Skeletal muscle tissue (tissue), 4 donors: ENCODE data around the gene KLC1. TPM values are rescaled to one million over a fixed set of nuclear protein-coding genes. Genes with fewer than 3 reads are reported as not detected.
"Not testable (repeated sequence)": the region's sequence is repeated elsewhere in the genome, so short reads cannot be mapped to it uniquely, and the experiment has no call there.

Experiments
- H3K27ac ChIP-seq: one replicate; pipeline ENCODE4 v1.7.0; 2013; ENCODE audit warnings: mild to moderate bottlenecking, low read depth, low read length, inconsistent platforms
- H3K27me3 ChIP-seq, 3 donors: one replicate each; pipeline ENCODE4 v1.7.0; 2013; ENCODE audit warnings: low read length in 3 of 3; ENCODE audit not compliant: control insufficient read depth in 3 of 3, insufficient read depth in 3 of 3
- H3K36me3 ChIP-seq, 3 donors: one replicate each; pipeline ENCODE4 v1.7.0; 2013; ENCODE audit warnings: low read length in 3 of 3; ENCODE audit not compliant: control insufficient read depth in 3 of 3, insufficient read depth in 3 of 3
- H3K4me1 ChIP-seq, 3 donors: one replicate each; pipeline ENCODE4 v1.7.0; 2013; ENCODE audit warnings: low read length in 3 of 3, mild to moderate bottlenecking in 3 of 3; ENCODE audit not compliant: control insufficient read depth in 3 of 3, insufficient read depth in 3 of 3
- H3K4me3 ChIP-seq, 3 donors: one replicate each; pipeline ENCODE4 v1.7.0; 2013; ENCODE audit warnings: low read length in 3 of 3
- H3K9ac ChIP-seq, 3 donors: one replicate each; pipeline ENCODE4 v1.7.0; 2013; ENCODE audit warnings: low read length in 3 of 3, mild to moderate bottlenecking in 3 of 3, moderate library complexity in 2 of 3, low read depth in 1 of 3
- H3K9me3 ChIP-seq, 3 donors: one replicate each; pipeline ENCODE4 v1.7.0; 2013; ENCODE audit warnings: low read length in 3 of 3; ENCODE audit not compliant: control insufficient read depth in 3 of 3
- total RNA-seq: library from RNA; depleted of rRNA; stranded (reverse); fragments of >200 nt; gene quantifications from one replicate; pipeline ENCODE4 v1.2.3, GENCODE V29; 2014
- donor health status: Osteomylitis.

Gene KLC1
- total RNA-seq, 1 donor from 2014 or later, result 103 TPM

DNA sequence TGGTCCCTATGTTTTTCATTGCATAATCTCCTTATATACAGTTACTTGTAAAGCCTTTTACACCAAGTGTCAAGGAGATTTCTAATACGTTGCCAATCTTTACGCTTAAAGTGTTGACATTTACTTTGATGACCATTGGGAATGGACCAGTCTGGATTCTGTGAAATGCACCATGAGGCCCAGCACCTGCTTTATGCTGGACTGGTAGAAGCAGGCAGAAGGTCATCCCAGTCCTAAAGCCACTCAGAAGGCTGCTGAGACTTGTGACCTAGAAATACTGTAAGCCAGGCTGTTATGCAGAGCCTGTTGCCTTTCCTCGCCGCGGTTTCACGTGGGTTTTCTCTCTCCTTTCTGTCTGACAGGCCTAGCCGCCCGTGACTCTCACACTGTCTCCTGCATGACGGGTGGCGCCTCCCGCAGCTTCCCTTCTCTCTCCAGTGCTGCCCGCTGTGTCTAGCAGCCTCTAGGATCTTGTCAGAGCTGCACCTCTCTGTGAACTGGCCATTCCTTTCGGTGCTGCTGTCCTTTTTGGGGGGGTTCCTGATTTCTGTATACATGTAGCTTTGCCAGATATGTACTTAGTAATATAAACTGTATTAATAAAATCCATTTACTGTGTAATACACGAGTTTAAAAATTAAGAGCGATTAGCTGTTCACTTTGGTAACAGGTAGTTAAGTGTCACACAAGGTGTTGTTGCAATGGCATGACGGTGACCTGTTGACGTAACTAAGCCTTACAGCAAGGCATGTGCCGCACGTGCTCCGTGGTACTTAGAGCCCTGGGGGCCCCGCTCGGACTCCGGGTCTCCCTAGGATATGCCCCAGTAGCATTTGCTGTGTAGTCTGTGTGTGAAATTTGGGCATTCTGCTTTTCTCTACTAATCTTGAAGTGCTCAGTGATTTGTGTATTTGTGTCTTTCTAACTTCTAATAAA lies 56.5 kb downstream of the KLC1 start:
- H3K4me3 ChIP-seq, result no peak overlapping the region
- no peaks in the 10 kb centered on the region for H3K9me3 ChIP-seq
- peaks cover 41 to 65% (median 49%) of the 10 kb centered on the region in 3 donors for H3K36me3 ChIP-seq
- H3K4me1 ChIP-seq, result peaks cover 21 to 24% (median 23%) of the 10 kb centered on the region in 3 donors
- peak overlapping the region in 1 of 3 donors; percentile 43 for H3K9ac ChIP-seq
- peak overlapping the region; percentile 46 for H3K27ac ChIP-seq
- H3K27me3 ChIP-seq, result no peaks in the 10 kb centered on the region

- Histone ChIP-seq H3K4me1 (peaks cover 21 to 24% (median 24%) of the 10 kb centered on the region in 3 donors), H3K27ac (no peak overlapping the region), H3K36me3 (peaks cover 33 to 59% (median 41%) of the 10 kb centered on the region in 3 donors), H3K9ac (no peak overlapping the region), H3K9me3 (no peaks in the 10 kb centered on the region), H3K4me3 (no peak overlapping the region), H3K27me3 (no peaks in the 10 kb centered on the region)
Observed at GRCh38 chr14:103686831-103687485, 57.9 kb downstream of the KLC1 start.

DNA sequence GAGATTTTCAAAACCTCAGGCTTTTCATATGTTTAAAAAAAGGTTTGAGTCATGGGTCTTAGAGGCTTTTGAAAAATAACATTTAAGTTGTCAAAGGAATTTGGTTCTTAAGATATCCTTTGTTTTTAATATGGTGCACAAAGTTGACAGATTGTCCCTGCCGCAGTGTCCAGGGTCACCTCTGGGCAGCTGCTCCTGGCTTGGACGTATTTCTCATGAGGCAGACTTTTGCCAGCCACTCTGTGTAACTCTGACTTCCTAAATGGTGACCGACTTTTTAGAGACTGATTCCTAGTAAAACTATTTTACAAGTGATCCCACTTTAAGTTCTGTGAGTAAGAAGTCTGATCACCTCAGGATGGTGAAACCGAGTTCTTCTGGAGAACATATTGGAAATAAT lies 58.7 kb downstream of the KLC1 start:
- Histone ChIP-seq H3K9ac (no peak overlapping the region), H3K27me3 (no peaks in the 10 kb centered on the region), H3K4me1 (peaks cover 26 to 30% (median 27%) of the 10 kb centered on the region in 3 donors), H3K9me3 (no peaks in the 10 kb centered on the region), H3K4me3 (no peak overlapping the region), H3K36me3 (peaks cover 36 to 60% (median 47%) of the 10 kb centered on the region in 3 donors), H3K27ac (no peak overlapping the region)

GRCh38 chr14:103688441-103688840 lies 59.4 kb downstream of the KLC1 start:
- Histone ChIP-seq H3K4me1 (peaks cover 31 to 37% (median 33%) of the 10 kb centered on the region in 3 donors), H3K36me3 (peaks cover 36 to 54% (median 42%) of the 10 kb centered on the region in 3 donors), H3K27me3 (no peaks in the 10 kb centered on the region), H3K27ac (no peak overlapping the region), H3K4me3 (no peak overlapping the region), H3K9me3 (no peaks in the 10 kb centered on the region), H3K9ac (no peak overlapping the region)

DNA sequence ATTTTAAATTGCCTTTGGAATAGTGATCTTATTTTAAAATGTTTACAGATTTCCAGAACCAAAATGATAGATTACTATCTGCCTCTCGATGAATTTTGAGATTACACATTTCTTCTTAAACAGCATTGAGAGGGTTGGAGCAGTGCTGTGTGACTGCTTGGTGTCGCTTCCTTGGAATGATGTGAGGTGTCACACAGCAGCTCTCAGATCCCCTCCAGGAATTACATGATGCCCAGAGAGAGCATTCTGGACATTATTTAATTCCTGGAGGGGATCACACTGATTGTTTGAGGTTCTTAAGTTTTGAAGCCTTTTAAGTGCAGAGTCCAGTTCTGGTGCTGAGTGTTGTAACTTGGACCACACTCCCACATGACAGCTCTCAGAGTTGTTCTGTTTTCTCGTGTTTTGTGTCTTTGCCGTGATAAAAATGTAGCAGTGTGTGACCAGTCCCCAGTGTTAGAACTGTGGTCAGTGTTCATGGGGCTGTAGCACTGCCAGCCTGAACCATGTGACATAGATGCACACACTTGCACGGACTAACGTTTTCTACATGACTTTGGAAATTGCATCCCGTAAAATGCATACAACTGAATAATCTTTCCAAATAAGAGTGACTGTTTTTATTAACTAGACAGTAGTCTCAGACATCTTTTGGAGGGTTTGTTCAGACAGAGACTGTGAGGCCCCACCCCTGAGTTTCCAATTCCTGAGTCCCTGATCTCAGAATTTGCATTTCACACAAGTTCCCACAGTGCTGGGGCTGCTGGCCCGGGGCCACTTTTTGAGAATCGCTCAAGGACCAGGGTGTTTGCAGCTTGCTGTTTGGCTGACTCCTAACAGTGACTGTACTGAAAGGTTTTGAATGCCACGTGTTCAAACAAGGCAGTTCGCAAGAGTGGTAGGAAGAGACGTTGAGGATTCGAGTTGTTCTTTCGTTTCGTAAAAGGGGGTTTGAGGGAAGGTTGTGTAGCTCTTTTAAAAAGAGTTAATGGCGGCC lies 60.2 kb downstream of the KLC1 start:
- Histone ChIP-seq H3K4me1 (peaks cover 31 to 40% (median 32%) of the 10 kb centered on the region in 3 donors), H3K27ac (no peak overlapping the region), H3K27me3 (no peaks in the 10 kb centered on the region), H3K9me3 (no peaks in the 10 kb centered on the region), H3K36me3 (peaks cover 32 to 59% (median 44%) of the 10 kb centered on the region in 3 donors), H3K4me3 (no peak overlapping the region), H3K9ac (no peak overlapping the region)

DNA sequence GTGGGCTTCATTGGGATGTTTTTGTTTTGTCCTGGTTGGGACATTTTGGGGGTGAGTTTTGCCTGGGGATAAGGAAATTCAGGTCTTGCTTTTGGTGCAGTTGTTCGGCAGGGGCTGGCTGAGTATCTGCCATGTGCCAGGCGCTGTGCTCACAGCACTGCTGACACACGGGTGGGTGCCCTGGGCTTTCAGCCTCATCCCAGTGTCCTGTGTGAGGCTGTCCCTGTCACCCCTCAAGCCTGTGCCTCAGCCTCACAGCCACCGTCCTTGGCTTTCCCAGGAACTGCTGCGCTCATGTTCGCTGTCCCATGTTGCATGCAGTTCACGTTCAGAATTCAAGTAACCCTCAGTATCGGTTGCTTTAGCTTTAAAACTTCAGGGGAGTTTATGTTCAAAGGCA lies 61.3 kb downstream of the KLC1 start:
- H3K27me3 ChIP-seq, result no peaks in the 10 kb centered on the region
- H3K36me3 ChIP-seq, result peaks cover 33 to 60% (median 45%) of the 10 kb centered on the region in 3 donors
- H3K4me1 ChIP-seq, result peaks cover 21 to 36% (median 27%) of the 10 kb centered on the region in 3 donors
- no peak overlapping the region for H3K9ac ChIP-seq
- no peak overlapping the region for H3K27ac ChIP-seq
- no peaks in the 10 kb centered on the region for H3K9me3 ChIP-seq
- H3K4me3 ChIP-seq, result no peak overlapping the region

GRCh38 chr14:103691655-103692054 lies 62.6 kb downstream of the KLC1 start:
- H3K4me1 ChIP-seq, result peaks cover 27 to 41% (median 31%) of the 10 kb centered on the region in 3 donors
- H3K27ac ChIP-seq, H3K9me3 ChIP-seq, H3K4me3 ChIP-seq, H3K9ac ChIP-seq, H3K27me3 ChIP-seq: not testable (repeated sequence)
- peaks cover 26 to 48% (median 38%) of the 10 kb centered on the region in 3 donors for H3K36me3 ChIP-seq

DNA sequence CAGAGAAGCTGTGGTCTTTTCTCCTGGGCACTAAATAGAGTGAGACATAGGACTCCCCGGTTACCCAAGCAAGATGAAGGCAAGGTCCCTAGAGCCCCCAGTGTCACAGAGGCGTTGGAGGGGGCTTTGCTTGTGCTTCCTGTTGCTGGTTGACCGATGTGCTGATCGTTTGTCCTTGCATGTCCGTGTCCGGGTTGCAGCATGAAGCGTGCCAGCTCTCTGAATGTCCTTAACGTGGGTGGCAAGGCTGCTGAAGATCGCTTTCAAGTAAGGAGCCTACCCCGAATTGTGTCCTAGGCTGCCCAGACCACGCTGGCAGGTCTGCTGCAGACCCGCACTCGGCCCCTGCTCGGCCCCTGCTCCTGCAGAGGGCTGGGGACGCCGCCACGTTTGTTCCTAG lies 63.1 kb downstream of the KLC1 start:
- Histone ChIP-seq H3K4me1 (peaks cover 32 to 46% (median 36%) of the 10 kb centered on the region in 3 donors), H3K9me3 (no peaks in the 10 kb centered on the region), H3K4me3 (no peak overlapping the region), H3K9ac (no peak overlapping the region), H3K36me3 (peaks cover 21 to 44% (median 34%) of the 10 kb centered on the region in 3 donors), H3K27ac (no peak overlapping the region), H3K27me3 (no peaks in the 10 kb centered on the region)

DNA sequence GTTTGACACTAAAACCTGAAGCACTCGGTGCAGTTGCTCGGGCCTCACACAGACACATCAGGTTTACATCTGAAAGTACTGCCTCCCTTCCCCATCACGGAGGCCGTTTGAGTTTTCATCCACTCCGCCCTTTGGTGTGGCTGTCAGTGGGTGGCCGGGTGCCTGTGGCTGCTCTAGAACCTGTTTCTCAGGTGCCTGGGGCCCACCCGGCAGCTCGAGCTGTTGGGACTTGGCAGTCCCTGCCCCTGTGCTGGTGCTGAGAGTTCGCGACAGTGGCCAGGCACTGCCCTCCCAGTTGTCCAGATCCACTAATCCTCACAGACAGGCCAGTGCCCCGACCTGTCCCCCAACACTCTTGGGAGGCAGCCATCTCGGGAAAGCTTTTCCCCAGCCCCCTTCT lies 63.9 kb downstream of the KLC1 start:
- Histone ChIP-seq H3K4me1 (peaks cover 39 to 53% (median 43%) of the 10 kb centered on the region in 3 donors), H3K4me3 (no peak overlapping the region), H3K27ac (peak overlapping the region; percentile 8), H3K36me3 (peaks cover 22 to 40% (median 35%) of the 10 kb centered on the region in 3 donors), H3K9me3 (no peaks in the 10 kb centered on the region), H3K9ac (peak overlapping the region in 1 of 3 donors; percentile 33), H3K27me3 (no peaks in the 10 kb centered on the region)
